Neural cell (in vitro differentiated cells): Measurements from ENCODE around the gene RAD9B. TPM values are rescaled to one million over a fixed set of nuclear protein-coding genes. Genes with fewer than 3 reads are reported as not detected.
"Not testable (repeated sequence)": the region's sequence is repeated elsewhere in the genome, so short reads cannot be mapped to it uniquely, and the experiment has no call there.

Experiments used
- H2AFZ ChIP-seq: fragments of 200-600, 300-800 bp; sonication (generic), shearing (Covaris generic); 2 replicates; pipeline ENCODE4 v1.6.0; 2014; ENCODE audit warnings: low read depth, mild to moderate bottlenecking, antibody characterized with exemption, low read length, moderate library complexity
- H3F3A ChIP-seq: fragments of 200-600 bp; shearing (Covaris generic); 2 replicates; pipeline ENCODE4 v1.6.1; 2016; ENCODE audit warnings: mild to moderate bottlenecking, moderate library complexity, mixed read lengths, antibody characterized with exemption, low read length; ENCODE audit not compliant: insufficient read depth, poor library complexity, severe bottlenecking
- H3K27ac ChIP-seq: fragments of 200-600, 300-800 bp; sonication (generic), shearing (Covaris generic); 2 replicates; pipeline ENCODE4 v1.5.1; 2014; ENCODE audit warnings: mild to moderate bottlenecking, low read length, moderate library complexity
- H3K27me3 ChIP-seq: fragments of 300-800, 200-600 bp; sonication (generic), shearing (Covaris generic); 2 replicates; pipeline ENCODE4 v1.6.0; 2014; ENCODE audit warnings: mild to moderate bottlenecking, low read depth, low read length, moderate library complexity; ENCODE audit not compliant: insufficient read depth
- H3K36me3 ChIP-seq: fragments of 300-800, 200-600 bp; sonication (generic), shearing (Covaris generic); 2 replicates; pipeline ENCODE4 v1.5.1; 2014; ENCODE audit warnings: mild to moderate bottlenecking, antibody characterized with exemption, low read length, moderate library complexity; ENCODE audit not compliant: insufficient read depth
- H3K4me2 ChIP-seq: fragments of 300-800, 200-600 bp; sonication (generic), shearing (Covaris generic); 2 replicates; pipeline ENCODE4 v1.6.0; 2014; ENCODE audit warnings: mild to moderate bottlenecking, low read length
- H3K4me3 ChIP-seq: fragments of 300-800, 200-600 bp; sonication (generic), shearing (Covaris generic); 2 replicates; pipeline ENCODE4 v1.5.1; 2014; ENCODE audit warnings: mild to moderate bottlenecking, low read length, moderate library complexity
- H3K79me2 ChIP-seq: fragments of 200-600 bp; shearing (Covaris generic); replicated peaks from 2 replicates; pipeline ENCODE4 v1.6.0; 2014; ENCODE audit warnings: mild to moderate bottlenecking, low read length, moderate library complexity; ENCODE audit not compliant: insufficient read depth
- H3K9ac ChIP-seq: fragments of 300-800, 200-600 bp; sonication (generic), shearing (Covaris generic); 2 replicates; pipeline ENCODE4 v1.6.1; 2016; ENCODE audit warnings: mild to moderate bottlenecking, low read length, mixed read lengths
- H3K9me2 ChIP-seq: fragments of 200-600 bp; shearing (Covaris generic); 2 replicates; pipeline ENCODE4 v1.6.1; 2016; ENCODE audit warnings: mild to moderate bottlenecking, low read length, mixed read lengths; ENCODE audit not compliant: insufficient read depth
- H3K9me3 ChIP-seq: fragments of 200-600, 300-800 bp; sonication (generic), shearing (Covaris generic); 2 replicates; pipeline ENCODE4 v1.6.1; 2016; ENCODE audit warnings: mild to moderate bottlenecking, mixed run types, low read length, moderate library complexity, mixed read lengths
- H4K20me1 ChIP-seq: fragments of 200-600 bp; shearing (Covaris generic); 2 replicates; pipeline ENCODE4 v1.6.1; 2016; ENCODE audit warnings: mild to moderate bottlenecking, mixed run types; ENCODE audit not compliant: insufficient read depth
- EP300 ChIP-seq: fragments of 450-650 bp; conservative IDR thresholded peaks from 2 replicates; pipeline ENCODE4 v1.6.1; 2014; ENCODE audit warnings: antibody characterized with exemption, mild to moderate bottlenecking, moderate library complexity; ENCODE audit not compliant: poor library complexity, severe bottlenecking
- EZH2 ChIP-seq: fragments of 200-600, 300-800 bp; shearing (Covaris generic), sonication (generic); IDR thresholded peaks from 2 replicates; pipeline ENCODE4 v1.6.1; 2014; ENCODE audit warnings: antibody characterized with exemption, low read length, borderline replicate concordance, mild to moderate bottlenecking; ENCODE audit not compliant: insufficient read depth, poor library complexity, severe bottlenecking
- MXI1 ChIP-seq: fragments of 450-650 bp; conservative IDR thresholded peaks from 2 replicates; pipeline ENCODE4 v1.6.1; 2014; ENCODE audit warnings: antibody characterized with exemption, mild to moderate bottlenecking; ENCODE audit not compliant: poor library complexity, severe bottlenecking
- POLR2AphosphoS5 ChIP-seq: IDR thresholded peaks from 2 replicates; pipeline ENCODE4 v1.6.1; 2012
- RAD21 ChIP-seq: fragments of 450-650 bp; conservative IDR thresholded peaks from 2 replicates; pipeline ENCODE4 v1.6.1; 2014; ENCODE audit warnings: antibody characterized with exemption, mild to moderate bottlenecking, moderate library complexity
- SMC3 ChIP-seq: fragments of 450-650 bp; conservative IDR thresholded peaks from 2 replicates; pipeline ENCODE4 v1.6.1; 2014; ENCODE audit warnings: antibody characterized with exemption, mild to moderate bottlenecking, moderate library complexity; ENCODE audit not compliant: poor library complexity
- TAF1 ChIP-seq: IDR thresholded peaks from 2 replicates; pipeline ENCODE4 v1.6.1; 2012; ENCODE audit warnings: low read depth
- polyA plus RNA-seq: library from polyadenylated mRNA; depleted of rRNA; stranded (reverse); fragments of >200 nt; gene quantifications from 2 replicates; pipeline ENCODE4 v1.2.3, GENCODE V29; 2014
- TF ChIP-seq, protein P1 (sequence below): IDR thresholded peaks from 2 replicates; pipeline ENCODE4 v1.6.1; 2012; ENCODE audit warnings: borderline replicate concordance
- TF ChIP-seq, protein P2 (sequence below): fragments of 450-650 bp; IDR thresholded peaks from 2 replicates; pipeline ENCODE4 v1.5.1; 2014; ENCODE audit warnings: antibody characterized with exemption, mild to moderate bottlenecking, moderate library complexity; ENCODE audit not compliant: poor library complexity, severe bottlenecking

Gene RAD9B
- polyA plus RNA-seq, 1 donor from 2014 or later: 0.90 TPM

DNA sequence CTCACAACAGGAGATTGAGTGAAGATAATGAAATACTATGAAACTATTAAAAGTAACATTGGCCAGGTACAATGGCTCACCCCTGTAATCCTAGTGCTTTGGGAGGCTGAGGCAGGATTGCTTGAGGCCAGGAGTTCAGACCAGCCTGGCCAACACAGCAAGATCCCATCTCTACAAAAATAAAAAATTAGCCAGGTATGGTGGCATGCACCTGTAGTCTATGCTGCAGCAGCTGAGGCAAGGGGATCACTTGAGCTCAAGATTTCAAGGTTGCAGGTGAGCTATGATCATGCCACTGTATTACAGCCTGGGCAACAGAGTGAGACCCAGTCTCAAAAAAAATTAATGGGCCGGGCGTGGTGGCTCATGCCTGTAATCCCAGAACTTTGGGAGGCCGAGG lies 14.9 kb downstream of the RAD9B start:
- no peaks in the 10 kb centered on the region for H3K79me2 ChIP-seq
- no peaks in the 10 kb centered on the region for H3K36me3 ChIP-seq
- H3K9me3 ChIP-seq: no peaks in the 10 kb centered on the region
- no peak overlapping the region for H3K9ac ChIP-seq
- no peak overlapping the region for H2AFZ ChIP-seq
- no peaks in the 10 kb centered on the region for H3K9me2 ChIP-seq
- H3K4me3 ChIP-seq: no peak overlapping the region
- H3F3A ChIP-seq: no peaks in the 10 kb centered on the region
- no peak overlapping the region for H3K4me2 ChIP-seq
- H4K20me1 ChIP-seq: no peaks in the 10 kb centered on the region
- no peak for TF ChIP-seq RAD21
- TF ChIP-seq, protein P1, sequence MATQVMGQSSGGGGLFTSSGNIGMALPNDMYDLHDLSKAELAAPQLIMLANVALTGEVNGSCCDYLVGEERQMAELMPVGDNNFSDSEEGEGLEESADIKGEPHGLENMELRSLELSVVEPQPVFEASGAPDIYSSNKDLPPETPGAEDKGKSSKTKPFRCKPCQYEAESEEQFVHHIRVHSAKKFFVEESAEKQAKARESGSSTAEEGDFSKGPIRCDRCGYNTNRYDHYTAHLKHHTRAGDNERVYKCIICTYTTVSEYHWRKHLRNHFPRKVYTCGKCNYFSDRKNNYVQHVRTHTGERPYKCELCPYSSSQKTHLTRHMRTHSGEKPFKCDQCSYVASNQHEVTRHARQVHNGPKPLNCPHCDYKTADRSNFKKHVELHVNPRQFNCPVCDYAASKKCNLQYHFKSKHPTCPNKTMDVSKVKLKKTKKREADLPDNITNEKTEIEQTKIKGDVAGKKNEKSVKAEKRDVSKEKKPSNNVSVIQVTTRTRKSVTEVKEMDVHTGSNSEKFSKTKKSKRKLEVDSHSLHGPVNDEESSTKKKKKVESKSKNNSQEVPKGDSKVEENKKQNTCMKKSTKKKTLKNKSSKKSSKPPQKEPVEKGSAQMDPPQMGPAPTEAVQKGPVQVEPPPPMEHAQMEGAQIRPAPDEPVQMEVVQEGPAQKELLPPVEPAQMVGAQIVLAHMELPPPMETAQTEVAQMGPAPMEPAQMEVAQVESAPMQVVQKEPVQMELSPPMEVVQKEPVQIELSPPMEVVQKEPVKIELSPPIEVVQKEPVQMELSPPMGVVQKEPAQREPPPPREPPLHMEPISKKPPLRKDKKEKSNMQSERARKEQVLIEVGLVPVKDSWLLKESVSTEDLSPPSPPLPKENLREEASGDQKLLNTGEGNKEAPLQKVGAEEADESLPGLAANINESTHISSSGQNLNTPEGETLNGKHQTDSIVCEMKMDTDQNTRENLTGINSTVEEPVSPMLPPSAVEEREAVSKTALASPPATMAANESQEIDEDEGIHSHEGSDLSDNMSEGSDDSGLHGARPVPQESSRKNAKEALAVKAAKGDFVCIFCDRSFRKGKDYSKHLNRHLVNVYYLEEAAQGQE: no peak
- no peak for TF ChIP-seq SMC3
- TF ChIP-seq TAF1: no peak
- TF ChIP-seq EZH2: no peak
- TF ChIP-seq MXI1: no peak
- no peak for TF ChIP-seq EP300
- no peak for TF ChIP-seq POLR2AphosphoS5
- TF ChIP-seq, protein P2, sequence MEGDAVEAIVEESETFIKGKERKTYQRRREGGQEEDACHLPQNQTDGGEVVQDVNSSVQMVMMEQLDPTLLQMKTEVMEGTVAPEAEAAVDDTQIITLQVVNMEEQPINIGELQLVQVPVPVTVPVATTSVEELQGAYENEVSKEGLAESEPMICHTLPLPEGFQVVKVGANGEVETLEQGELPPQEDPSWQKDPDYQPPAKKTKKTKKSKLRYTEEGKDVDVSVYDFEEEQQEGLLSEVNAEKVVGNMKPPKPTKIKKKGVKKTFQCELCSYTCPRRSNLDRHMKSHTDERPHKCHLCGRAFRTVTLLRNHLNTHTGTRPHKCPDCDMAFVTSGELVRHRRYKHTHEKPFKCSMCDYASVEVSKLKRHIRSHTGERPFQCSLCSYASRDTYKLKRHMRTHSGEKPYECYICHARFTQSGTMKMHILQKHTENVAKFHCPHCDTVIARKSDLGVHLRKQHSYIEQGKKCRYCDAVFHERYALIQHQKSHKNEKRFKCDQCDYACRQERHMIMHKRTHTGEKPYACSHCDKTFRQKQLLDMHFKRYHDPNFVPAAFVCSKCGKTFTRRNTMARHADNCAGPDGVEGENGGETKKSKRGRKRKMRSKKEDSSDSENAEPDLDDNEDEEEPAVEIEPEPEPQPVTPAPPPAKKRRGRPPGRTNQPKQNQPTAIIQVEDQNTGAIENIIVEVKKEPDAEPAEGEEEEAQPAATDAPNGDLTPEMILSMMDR: no peak
- no peaks in the 10 kb centered on the region for H3K27me3 ChIP-seq
- H3K27ac ChIP-seq: no peak overlapping the region

DNA sequence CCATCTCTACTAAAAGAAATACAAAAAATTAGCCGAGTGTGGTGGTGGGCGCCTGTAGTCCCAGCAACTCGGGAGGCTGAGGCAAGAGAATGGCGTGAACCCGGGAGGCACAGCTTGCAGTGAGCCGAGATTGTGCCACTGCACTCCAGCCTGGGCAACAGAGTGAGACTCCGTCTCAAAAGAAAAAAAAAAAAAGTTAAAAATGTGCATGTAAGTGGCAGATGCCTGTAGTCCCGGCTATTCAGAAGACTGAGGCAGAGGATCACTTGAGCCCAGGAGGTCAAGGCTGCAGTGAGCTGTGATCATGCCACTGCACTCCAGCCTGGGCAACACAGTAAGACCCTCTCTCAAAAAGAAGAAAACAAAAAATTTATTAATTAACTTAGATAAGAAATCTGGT lies 15.9 kb downstream of the RAD9B start:
- not testable (repeated sequence) for H3K9me3 ChIP-seq, H3K36me3 ChIP-seq

DNA sequence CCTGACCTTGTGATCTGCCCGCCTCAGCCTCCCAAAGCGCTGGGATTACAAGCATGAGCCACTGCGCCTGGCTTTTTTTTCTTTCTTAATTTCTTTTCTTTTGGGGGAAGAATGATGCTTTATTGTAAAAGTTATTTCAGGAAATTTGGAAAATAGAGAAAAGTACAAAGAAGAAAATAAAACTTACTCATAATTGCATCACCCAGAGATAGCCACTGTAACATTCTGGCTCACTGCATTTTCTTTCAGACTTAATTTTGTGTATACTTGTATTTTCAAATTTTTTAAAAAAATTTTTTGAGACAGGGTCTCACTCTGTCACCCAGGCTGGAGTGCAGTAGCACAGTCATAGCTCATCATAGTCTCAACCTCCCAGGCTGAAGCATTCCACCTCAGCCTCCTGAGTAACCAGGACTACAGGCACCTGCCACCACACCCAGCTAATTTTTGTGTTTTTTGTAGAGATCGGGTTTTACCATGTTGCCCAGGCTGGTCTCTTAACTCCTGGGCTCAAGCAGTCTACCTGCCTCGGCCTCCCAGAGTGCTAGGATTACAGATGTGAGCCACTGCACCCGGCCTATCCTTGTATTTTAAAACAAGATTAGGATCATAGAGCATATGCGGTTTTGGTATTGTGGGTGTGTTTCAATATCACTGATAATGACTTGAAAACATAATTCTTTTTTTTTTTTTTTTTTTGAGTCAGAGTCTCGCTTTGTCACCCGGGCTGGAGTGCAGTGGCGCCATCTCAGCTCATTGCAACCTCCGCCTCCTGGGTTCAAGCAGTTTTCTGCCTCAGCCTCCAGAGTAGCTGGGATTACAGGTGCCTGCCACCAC lies 19.0 kb downstream of the RAD9B start:
- not testable (repeated sequence) for H3K36me3 ChIP-seq, H3K9me3 ChIP-seq, H3K27ac ChIP-seq, H3K27me3 ChIP-seq, H3K4me2 ChIP-seq, H2AFZ ChIP-seq, H3K9ac ChIP-seq, H3K79me2 ChIP-seq, H3F3A ChIP-seq, H3K4me3 ChIP-seq, H3K9me2 ChIP-seq, H4K20me1 ChIP-seq

More for the DNA sequence above, 15.9 kb downstream of the RAD9B start:
- H3F3A ChIP-seq, H3K27me3 ChIP-seq, H3K27ac ChIP-seq, H2AFZ ChIP-seq, H3K9ac ChIP-seq, H3K4me2 ChIP-seq, H3K4me3 ChIP-seq, H3K9me2 ChIP-seq, H3K79me2 ChIP-seq, H4K20me1 ChIP-seq: not testable (repeated sequence)
